Activated B cell treated with CpG ODN at 0.5 μM for 24 hours (primary cell): ENCODE results near the gene PDGFD. TPM values are rescaled to one million over a fixed set of nuclear protein-coding genes. Genes with fewer than 3 reads are reported as not detected.

Experiments used
- ATAC-seq: fragments of 200-7000 bp; cut with Tn5 transposase; one replicate; pipeline ENCODE4 v1.10.0; 2021; ENCODE audit warnings: low read depth, mild to moderate bottlenecking, moderate library complexity
- CTCF ChIA-PET: fragments of 350-600 bp; sonication (Branson Sonifier 250); formaldehyde crosslinking; loops from one replicate; lab custom pipeline; 2021; ENCODE audit warnings: antibody characterized with exemption; lab: Charles Lee
- POLR2A ChIA-PET: fragments of 350-600 bp; sonication (Branson Sonifier 250); formaldehyde crosslinking; loops from one replicate; lab custom pipeline; 2021; ENCODE audit warnings: antibody characterized with exemption; lab: Charles Lee
- DNase-seq: peaks from one replicate; pipeline ENCODE4 v3.0.0; 2022
- H3K27ac Mint-ChIP-seq: one replicate; pipeline ENCODE4 v1.8.0; 2020; ENCODE audit warnings: mixed read lengths
- H3K27me3 Mint-ChIP-seq: one replicate; pipeline ENCODE4 v1.8.0; 2021; ENCODE audit warnings: mixed read lengths
- H3K36me3 Mint-ChIP-seq: one replicate; pipeline ENCODE4 v1.8.0; 2021; ENCODE audit warnings: low read depth, mixed read lengths
- H3K4me1 Mint-ChIP-seq: one replicate; pipeline ENCODE4 v1.8.0; 2021; ENCODE audit warnings: mixed read lengths
- H3K4me3 Mint-ChIP-seq: one replicate; pipeline ENCODE4 v1.8.0; 2020; ENCODE audit warnings: mild to moderate bottlenecking, mixed read lengths
- H3K9me3 Mint-ChIP-seq: one replicate; pipeline ENCODE4 v1.8.0; 2020; ENCODE audit warnings: mixed read lengths
- CTCF ChIP-seq: fragments of 200-600 bp; IDR thresholded peaks from one replicate; pipeline ENCODE4 v1.8.0; 2022; ENCODE audit warnings: antibody characterized with exemption, mild to moderate bottlenecking
- intact Hi-C: fragments of 100-400 bp; cut with micrococcal nuclease; formaldehyde crosslinking; loops from one replicate; pipeline ENCODE4 v1.15.1; 2024
- total RNA-seq: library from RNA; stranded (reverse); gene quantifications from 2 replicates; pipeline ENCODE4 v1.2.3, GENCODE V29; 2022

PDGFD gene
- total RNA-seq, 1 donor from 2014 or later = 0.53 TPM

DNA sequence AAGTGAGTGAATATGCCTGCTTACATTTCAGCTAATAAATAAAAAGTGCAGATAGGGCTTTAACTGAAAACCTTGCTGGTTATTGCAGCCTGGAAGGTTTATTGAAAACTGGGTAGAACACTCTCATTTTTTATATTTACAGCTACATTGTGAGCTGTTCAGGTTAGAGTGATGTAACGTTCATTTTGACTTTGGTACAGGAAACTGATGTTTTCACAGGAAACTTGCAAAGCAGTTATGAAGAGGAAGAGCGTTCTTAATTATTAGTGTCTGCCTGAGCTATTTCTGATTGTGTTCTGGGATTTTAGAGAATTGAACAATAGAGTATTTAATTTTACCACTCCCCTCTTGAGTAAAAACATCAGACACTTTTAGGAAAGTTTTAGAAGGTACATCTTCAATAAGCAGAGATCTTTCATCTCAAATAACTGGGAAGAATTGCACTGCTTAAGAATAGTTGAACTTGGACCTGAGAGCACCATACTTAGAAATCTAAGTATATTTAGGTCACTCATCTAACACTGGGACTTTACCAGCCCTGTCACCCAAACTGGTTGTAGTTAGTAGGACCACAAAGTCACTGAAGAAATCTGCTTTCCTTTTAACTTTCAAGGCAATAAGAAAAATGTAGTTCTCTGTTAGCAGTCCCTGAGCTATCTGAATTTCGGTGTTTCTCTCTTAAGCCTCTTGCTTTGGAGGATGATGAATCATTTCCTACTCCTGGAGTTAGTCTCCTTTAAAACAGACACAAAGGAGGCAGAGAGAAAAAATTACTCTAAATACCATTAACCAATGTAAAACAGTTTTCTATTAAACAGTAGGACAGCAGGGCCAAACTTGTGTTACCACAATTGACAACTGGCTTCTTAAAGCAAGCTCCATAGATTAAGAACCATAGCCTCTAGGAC is 256.1 kb downstream of the PDGFD start:
- peaks cover 23% of the 10 kb centered on the region for H3K4me1 Mint-ChIP-seq
- H3K27me3 Mint-ChIP-seq = no peaks in the 10 kb centered on the region
- no peak overlapping the region for H3K4me3 Mint-ChIP-seq
- peaks cover 3% of the 10 kb centered on the region for H3K9me3 Mint-ChIP-seq
- no peak for ATAC-seq
- CTCF ChIA-PET = interaction anchor here (0.6 to 0.7 kb wide), 2 partner anchors 8 to 15 kb away, joined by 3 to 4 read pairs; no protein-coding TSS in a partner anchor
- no peak for TF ChIP-seq CTCF
- intact Hi-C loops = no loop called here
- no peak for DNase-seq
- no peaks in the 10 kb centered on the region for H3K36me3 Mint-ChIP-seq
- POLR2A ChIA-PET = interaction anchor here (1.6 kb wide), 1 partner anchor 9 kb away, joined by 3 read pairs; no protein-coding TSS in a partner anchor
- H3K27ac Mint-ChIP-seq = no peak overlapping the region

DNA sequence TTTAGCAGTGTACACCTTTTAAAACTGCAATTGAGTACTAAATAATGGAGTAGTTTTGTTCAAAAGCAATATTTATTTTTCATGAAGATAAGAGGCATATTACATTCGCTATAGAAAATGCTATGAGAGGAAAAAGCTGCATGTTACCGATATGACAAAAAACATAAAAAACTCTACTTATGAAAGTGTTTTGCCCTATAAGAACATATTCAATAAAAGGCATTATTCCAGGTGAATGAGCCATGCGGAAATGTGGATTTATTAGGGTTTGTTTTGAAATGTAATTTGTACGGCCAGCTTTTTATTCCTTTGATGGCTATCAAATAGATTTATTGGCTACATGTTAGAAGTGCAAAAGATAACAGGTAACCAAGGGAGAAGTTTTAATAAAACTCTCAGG is 256.8 kb downstream of the PDGFD start:
- H3K4me3 Mint-ChIP-seq = no peak overlapping the region
- peaks cover 23% of the 10 kb centered on the region for H3K4me1 Mint-ChIP-seq
- peaks cover 3% of the 10 kb centered on the region for H3K9me3 Mint-ChIP-seq
- ATAC-seq = no peak
- no peaks in the 10 kb centered on the region for H3K36me3 Mint-ChIP-seq
- intact Hi-C loops = no loop called here
- DNase-seq = no peak
- no peaks in the 10 kb centered on the region for H3K27me3 Mint-ChIP-seq
- H3K27ac Mint-ChIP-seq = no peak overlapping the region
- ChIA-PET POLR2A (interaction anchor here (0.6 to 1.6 kb wide), 2 partner anchors 8 to 12 kb away, joined by 3 to 5 read pairs; no protein-coding TSS in a partner anchor), CTCF (interaction anchor here (0.7 kb wide), 1 partner anchor 14 kb away, joined by 3 read pairs; no protein-coding TSS in a partner anchor)
- no peak for TF ChIP-seq CTCF

GRCh38 chr11:103906291-103906867 is 257.6 kb downstream of the PDGFD start:
- CTCF ChIA-PET = no interaction called here
- TF ChIP-seq CTCF = no peak
- Mint-ChIP-seq H3K27me3 (no peaks in the 10 kb centered on the region), H3K4me1 (peaks cover 23% of the 10 kb centered on the region), H3K36me3 (no peaks in the 10 kb centered on the region), H3K27ac (no peak overlapping the region), H3K9me3 (no peaks in the 10 kb centered on the region), H3K4me3 (peak overlapping the region; percentile 25)
- POLR2A ChIA-PET = interaction anchor here (0.6 kb wide), 1 partner anchor 13 kb away, joined by 5 read pairs; no protein-coding TSS in a partner anchor
- DNase-seq (no peak), ATAC-seq (no peak)
- intact Hi-C loops = no loop called here

DNA sequence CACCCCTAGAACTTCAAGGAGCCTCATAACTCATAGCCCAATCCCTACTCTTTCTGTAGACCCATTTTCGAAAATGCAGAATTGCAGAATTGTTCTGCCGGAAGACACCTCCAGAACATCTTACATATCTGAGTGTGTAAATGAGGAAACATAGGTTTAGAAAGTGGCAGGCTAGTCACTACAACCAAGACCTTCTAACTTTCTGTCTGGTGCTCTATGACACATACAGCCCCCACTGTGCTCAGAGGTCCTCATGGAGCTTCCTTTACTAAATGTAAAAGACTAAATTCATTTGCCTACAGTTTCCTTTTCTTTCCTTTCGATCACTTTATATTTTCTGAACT is 259.7 kb downstream of the PDGFD start:
- CTCF ChIA-PET = no interaction called here
- no peak for TF ChIP-seq CTCF
- no peak overlapping the region for H3K27ac Mint-ChIP-seq
- no peak overlapping the region for H3K4me3 Mint-ChIP-seq
- H3K4me1 Mint-ChIP-seq = peaks cover 24% of the 10 kb centered on the region
- ATAC-seq (peak; percentile 75), DNase-seq (no peak)
- H3K36me3 Mint-ChIP-seq = no peaks in the 10 kb centered on the region
- POLR2A ChIA-PET = no interaction called here
- no peaks in the 10 kb centered on the region for H3K9me3 Mint-ChIP-seq
- no peaks in the 10 kb centered on the region for H3K27me3 Mint-ChIP-seq
- intact Hi-C loops = no loop called here
